Measurements from ENCODE around the gene ZFYVE19. TPM values are rescaled to one million over a fixed set of nuclear protein-coding genes. Genes with fewer than 3 reads are reported as not detected.
A peak's percentile ranks its signal among the peaks of the same experiment; 100 is the strongest.

The ZFYVE19 gene
- total and polyA plus RNA-seq, 2 of the 13 experiments (the other 11 are each of a cell fraction or from before 2014, with no cell fraction given), result 23.3 to 44.0 TPM

- TF ChIP-seq RFX5 (IDR thresholded peaks at IDR 0.05; ENCODE audit: low read depth, low read length) (no peak), ZNF589 (CRISPR knock-in tag; conservative IDR thresholded peaks at IDR 0.05) (no peak), REPIN1 (CRISPR knock-in tag; IDR thresholded peaks at IDR 0.05; ENCODE audit: borderline replicate concordance, low read depth) (no peak), IRX3 (CRISPR knock-in tag; IDR thresholded peaks at IDR 0.05; ENCODE audit: borderline replicate concordance, low read depth) (no peak), NRL (CRISPR knock-in tag; IDR thresholded peaks at IDR 0.05; ENCODE audit: borderline replicate concordance) (peak; percentile 24; the same call in 1 of the 2 replicates), TRIM24 (CRISPR knock-in tag; IDR thresholded peaks at IDR 0.05) (no peak), E2F1 (CRISPR knock-in tag; IDR thresholded peaks at IDR 0.05) (no peak), HOXA5 (CRISPR knock-in tag; IDR thresholded peaks at IDR 0.05) (no peak), ZNF564 (CRISPR knock-in tag; IDR thresholded peaks at IDR 0.05) (no peak), TOE1 (CRISPR knock-in tag; IDR thresholded peaks at IDR 0.05) (no peak), SP5 (CRISPR knock-in tag; IDR thresholded peaks at IDR 0.05; ENCODE audit: borderline replicate concordance, low read depth) (no peak), ZKSCAN5 (CRISPR knock-in tag; IDR thresholded peaks at IDR 0.05) (no peak)
- TF ChIP-seq, protein P1, sequence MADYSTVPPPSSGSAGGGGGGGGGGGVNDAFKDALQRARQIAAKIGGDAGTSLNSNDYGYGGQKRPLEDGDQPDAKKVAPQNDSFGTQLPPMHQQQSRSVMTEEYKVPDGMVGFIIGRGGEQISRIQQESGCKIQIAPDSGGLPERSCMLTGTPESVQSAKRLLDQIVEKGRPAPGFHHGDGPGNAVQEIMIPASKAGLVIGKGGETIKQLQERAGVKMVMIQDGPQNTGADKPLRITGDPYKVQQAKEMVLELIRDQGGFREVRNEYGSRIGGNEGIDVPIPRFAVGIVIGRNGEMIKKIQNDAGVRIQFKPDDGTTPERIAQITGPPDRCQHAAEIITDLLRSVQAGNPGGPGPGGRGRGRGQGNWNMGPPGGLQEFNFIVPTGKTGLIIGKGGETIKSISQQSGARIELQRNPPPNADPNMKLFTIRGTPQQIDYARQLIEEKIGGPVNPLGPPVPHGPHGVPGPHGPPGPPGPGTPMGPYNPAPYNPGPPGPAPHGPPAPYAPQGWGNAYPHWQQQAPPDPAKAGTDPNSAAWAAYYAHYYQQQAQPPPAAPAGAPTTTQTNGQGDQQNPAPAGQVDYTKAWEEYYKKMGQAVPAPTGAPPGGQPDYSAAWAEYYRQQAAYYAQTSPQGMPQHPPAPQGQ (CRISPR knock-in tag; IDR thresholded peaks at IDR 0.05; ENCODE audit: borderline replicate concordance), result no peak
- TF ChIP-seq, protein P2, sequence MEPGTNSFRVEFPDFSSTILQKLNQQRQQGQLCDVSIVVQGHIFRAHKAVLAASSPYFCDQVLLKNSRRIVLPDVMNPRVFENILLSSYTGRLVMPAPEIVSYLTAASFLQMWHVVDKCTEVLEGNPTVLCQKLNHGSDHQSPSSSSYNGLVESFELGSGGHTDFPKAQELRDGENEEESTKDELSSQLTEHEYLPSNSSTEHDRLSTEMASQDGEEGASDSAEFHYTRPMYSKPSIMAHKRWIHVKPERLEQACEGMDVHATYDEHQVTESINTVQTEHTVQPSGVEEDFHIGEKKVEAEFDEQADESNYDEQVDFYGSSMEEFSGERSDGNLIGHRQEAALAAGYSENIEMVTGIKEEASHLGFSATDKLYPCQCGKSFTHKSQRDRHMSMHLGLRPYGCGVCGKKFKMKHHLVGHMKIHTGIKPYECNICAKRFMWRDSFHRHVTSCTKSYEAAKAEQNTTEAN (CRISPR knock-in tag; conservative IDR thresholded peaks at IDR 0.05), result no peak
- TF ChIP-seq, protein P3, sequence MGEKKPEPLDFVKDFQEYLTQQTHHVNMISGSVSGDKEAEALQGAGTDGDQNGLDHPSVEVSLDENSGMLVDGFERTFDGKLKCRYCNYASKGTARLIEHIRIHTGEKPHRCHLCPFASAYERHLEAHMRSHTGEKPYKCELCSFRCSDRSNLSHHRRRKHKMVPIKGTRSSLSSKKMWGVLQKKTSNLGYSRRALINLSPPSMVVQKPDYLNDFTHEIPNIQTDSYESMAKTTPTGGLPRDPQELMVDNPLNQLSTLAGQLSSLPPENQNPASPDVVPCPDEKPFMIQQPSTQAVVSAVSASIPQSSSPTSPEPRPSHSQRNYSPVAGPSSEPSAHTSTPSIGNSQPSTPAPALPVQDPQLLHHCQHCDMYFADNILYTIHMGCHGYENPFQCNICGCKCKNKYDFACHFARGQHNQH (CRISPR knock-in tag; IDR thresholded peaks at IDR 0.05), result peak; percentile 72; the same call in 1 of the 2 replicates
- TF ChIP-seq, protein P4, sequence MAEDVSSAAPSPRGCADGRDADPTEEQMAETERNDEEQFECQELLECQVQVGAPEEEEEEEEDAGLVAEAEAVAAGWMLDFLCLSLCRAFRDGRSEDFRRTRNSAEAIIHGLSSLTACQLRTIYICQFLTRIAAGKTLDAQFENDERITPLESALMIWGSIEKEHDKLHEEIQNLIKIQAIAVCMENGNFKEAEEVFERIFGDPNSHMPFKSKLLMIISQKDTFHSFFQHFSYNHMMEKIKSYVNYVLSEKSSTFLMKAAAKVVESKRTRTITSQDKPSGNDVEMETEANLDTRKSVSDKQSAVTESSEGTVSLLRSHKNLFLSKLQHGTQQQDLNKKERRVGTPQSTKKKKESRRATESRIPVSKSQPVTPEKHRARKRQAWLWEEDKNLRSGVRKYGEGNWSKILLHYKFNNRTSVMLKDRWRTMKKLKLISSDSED (CRISPR knock-in tag; IDR thresholded peaks at IDR 0.05), result no peak
- TF ChIP-seq, protein P5, sequence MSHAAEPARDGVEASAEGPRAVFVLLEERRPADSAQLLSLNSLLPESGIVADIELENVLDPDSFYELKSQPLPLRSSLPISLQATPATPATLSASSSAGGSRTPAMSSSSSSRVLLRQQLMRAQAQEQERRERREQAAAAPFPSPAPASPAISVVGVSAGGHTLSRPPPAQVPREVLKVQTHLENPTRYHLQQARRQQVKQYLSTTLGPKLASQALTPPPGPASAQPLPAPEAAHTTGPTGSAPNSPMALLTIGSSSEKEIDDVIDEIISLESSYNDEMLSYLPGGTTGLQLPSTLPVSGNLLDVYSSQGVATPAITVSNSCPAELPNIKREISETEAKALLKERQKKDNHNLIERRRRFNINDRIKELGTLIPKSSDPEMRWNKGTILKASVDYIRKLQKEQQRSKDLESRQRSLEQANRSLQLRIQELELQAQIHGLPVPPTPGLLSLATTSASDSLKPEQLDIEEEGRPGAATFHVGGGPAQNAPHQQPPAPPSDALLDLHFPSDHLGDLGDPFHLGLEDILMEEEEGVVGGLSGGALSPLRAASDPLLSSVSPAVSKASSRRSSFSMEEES (CRISPR knock-in tag; IDR thresholded peaks at IDR 0.05), result 0 out of 2 replicates have a peak, but pooled peaks have one; percentile 23
These were observed 24.2 kb upstream of the ZFYVE19 start (continued) for GRCh38 chr15:40782609-40783227.

Measured in HepG2 (cell line).